ENCODE measurements around the gene VEPH1.

The VEPH1 gene

GRCh38 chr3:157398598-157398997, 104.6 kb downstream of the VEPH1 start:
- Histone ChIP-seq H4K20me1 (ENCODE audit: insufficient read depth, low read length) (no peaks in the 10 kb centered on the region), H3K27me3 (ENCODE audit: insufficient read depth, low read length, poor library complexity) (no peaks in the 10 kb centered on the region), H2AFZ (ENCODE audit: low read depth, low read length) (no peak overlapping the region), H3K27ac (ENCODE audit: low read length) (no peak overlapping the region), H3K9ac (ENCODE audit: low read depth, low read length) (no peak overlapping the region), H3K79me2 (ENCODE audit: insufficient read depth, low read length) (no peaks in the 10 kb centered on the region), H3K4me3 (ENCODE audit: low read depth in 1 of 2, low read length in 2 of 2) (no peak overlapping the region), H3K4me2 (ENCODE audit: insufficient read depth, low read length) (no peak overlapping the region), H3K36me3 (ENCODE audit: insufficient read depth, low read length) (no peaks in the 10 kb centered on the region), H3K9me3 (ENCODE audit: insufficient read depth, low read length, severe bottlenecking) (no peaks in the 10 kb centered on the region), H3K4me1 (ENCODE audit: insufficient read depth, low read length) (no peaks in the 10 kb centered on the region)
- TF ChIP-seq EZH2 (IDR thresholded peaks at IDR 0.05; ENCODE audit: borderline replicate concordance, low read depth, low read length, severe bottlenecking): no peak
- no peak for TF ChIP-seq CTCF (IDR thresholded peaks at IDR 0.05; ENCODE audit: borderline replicate concordance, extremely low read depth, low read length, poor library complexity, severe bottlenecking)
- DNase-seq: no peak
- ATAC-seq (ENCODE audit: insufficient read depth, low read depth): no peak

DNA sequence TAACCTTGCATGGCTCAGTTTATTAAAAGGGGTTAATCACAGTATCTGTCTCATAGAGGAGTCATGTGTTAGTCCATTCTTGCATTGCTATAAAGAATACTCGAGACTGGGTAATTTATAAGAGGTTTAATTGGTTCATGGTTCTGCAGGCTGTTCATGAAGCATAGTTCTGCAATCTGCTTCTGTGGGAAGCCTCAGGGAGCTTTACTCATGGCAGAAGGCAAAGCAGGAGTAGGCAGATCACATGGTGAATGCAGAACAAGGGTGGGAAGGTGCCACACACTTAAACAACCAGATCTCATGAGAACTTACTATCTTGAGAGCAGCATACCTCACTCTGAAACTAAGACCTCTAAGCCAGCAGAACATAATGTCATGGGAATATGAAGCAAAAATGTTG, 108.8 kb downstream of the VEPH1 start:
- no peak overlapping the region for H3K9ac ChIP-seq (ENCODE audit: low read depth, low read length)
- DNase-seq (no peak), ATAC-seq (ENCODE audit: insufficient read depth, low read depth) (no peak)
- no peaks in the 10 kb centered on the region for H3K4me1 ChIP-seq (ENCODE audit: insufficient read depth, low read length)
- TF ChIP-seq EZH2 (IDR thresholded peaks at IDR 0.05; ENCODE audit: borderline replicate concordance, low read depth, low read length, severe bottlenecking) (no peak), CTCF (IDR thresholded peaks at IDR 0.05; ENCODE audit: borderline replicate concordance, extremely low read depth, low read length, poor library complexity, severe bottlenecking) (no peak)
- no peaks in the 10 kb centered on the region for H4K20me1 ChIP-seq (ENCODE audit: insufficient read depth, low read length)
- no peak overlapping the region for H2AFZ ChIP-seq (ENCODE audit: low read depth, low read length)
- no peaks in the 10 kb centered on the region for H3K9me3 ChIP-seq (ENCODE audit: insufficient read depth, low read length, severe bottlenecking)
- H3K36me3 ChIP-seq (ENCODE audit: insufficient read depth, low read length): no peaks in the 10 kb centered on the region
- no peak overlapping the region for H3K4me2 ChIP-seq (ENCODE audit: insufficient read depth, low read length)
- no peaks in the 10 kb centered on the region for H3K27me3 ChIP-seq (ENCODE audit: insufficient read depth, low read length, poor library complexity)
- H3K27ac ChIP-seq (ENCODE audit: low read length): no peak overlapping the region
- no peak overlapping the region for H3K4me3 ChIP-seq (ENCODE audit: low read depth in 1 of 2, low read length in 2 of 2)
- H3K79me2 ChIP-seq (ENCODE audit: insufficient read depth, low read length): no peaks in the 10 kb centered on the region

DNA sequence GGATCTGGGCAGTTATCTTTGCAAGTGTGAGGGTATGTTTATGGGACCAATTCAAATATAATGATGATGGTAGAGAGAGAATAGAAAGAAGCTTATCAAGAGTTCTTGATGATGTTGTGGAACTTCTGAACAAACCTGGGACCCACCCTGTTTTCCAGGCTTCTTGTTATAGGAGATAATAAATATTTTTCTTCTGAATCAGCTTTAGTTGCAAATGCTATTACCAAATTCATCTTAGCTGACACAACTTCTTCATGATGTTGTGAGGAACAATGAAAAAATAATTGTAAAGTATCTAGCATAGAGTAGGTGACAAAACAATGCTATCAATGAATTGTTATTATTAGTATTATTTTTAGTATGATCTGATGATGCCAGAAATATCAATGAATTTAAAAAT, 110.1 kb downstream of the VEPH1 start:
- no peak for TF ChIP-seq EZH2 (IDR thresholded peaks at IDR 0.05; ENCODE audit: borderline replicate concordance, low read depth, low read length, severe bottlenecking)
- no peak for TF ChIP-seq CTCF (IDR thresholded peaks at IDR 0.05; ENCODE audit: borderline replicate concordance, extremely low read depth, low read length, poor library complexity, severe bottlenecking)
- no peak for ATAC-seq (ENCODE audit: insufficient read depth, low read depth)
- Histone ChIP-seq H3K27me3 (ENCODE audit: insufficient read depth, low read length, poor library complexity) (no peaks in the 10 kb centered on the region), H3K9ac (ENCODE audit: low read depth, low read length) (no peak overlapping the region), H3K79me2 (ENCODE audit: insufficient read depth, low read length) (no peaks in the 10 kb centered on the region), H3K4me2 (ENCODE audit: insufficient read depth, low read length) (no peak overlapping the region), H4K20me1 (ENCODE audit: insufficient read depth, low read length) (no peaks in the 10 kb centered on the region), H2AFZ (ENCODE audit: low read depth, low read length) (no peak overlapping the region), H3K36me3 (ENCODE audit: insufficient read depth, low read length) (no peaks in the 10 kb centered on the region), H3K27ac (ENCODE audit: low read length) (no peak overlapping the region), H3K4me3 (ENCODE audit: low read depth in 1 of 2, low read length in 2 of 2) (no peak overlapping the region), H3K4me1 (ENCODE audit: insufficient read depth, low read length) (no peaks in the 10 kb centered on the region), H3K9me3 (ENCODE audit: insufficient read depth, low read length, severe bottlenecking) (no peaks in the 10 kb centered on the region)
- DNase-seq: no peak

GRCh38 chr3:157392104-157392503, 111.1 kb downstream of the VEPH1 start:
- TF ChIP-seq EZH2 (IDR thresholded peaks at IDR 0.05; ENCODE audit: borderline replicate concordance, low read depth, low read length, severe bottlenecking): no peak
- TF ChIP-seq CTCF (IDR thresholded peaks at IDR 0.05; ENCODE audit: borderline replicate concordance, extremely low read depth, low read length, poor library complexity, severe bottlenecking): no peak
- Histone ChIP-seq H3K27ac (ENCODE audit: low read length) (no peak overlapping the region), H3K4me1 (ENCODE audit: insufficient read depth, low read length) (no peaks in the 10 kb centered on the region), H3K79me2 (ENCODE audit: insufficient read depth, low read length) (no peaks in the 10 kb centered on the region), H2AFZ (ENCODE audit: low read depth, low read length) (no peak overlapping the region), H4K20me1 (ENCODE audit: insufficient read depth, low read length) (no peaks in the 10 kb centered on the region), H3K4me3 (ENCODE audit: low read depth in 1 of 2, low read length in 2 of 2) (no peak overlapping the region), H3K36me3 (ENCODE audit: insufficient read depth, low read length) (no peaks in the 10 kb centered on the region), H3K9me3 (ENCODE audit: insufficient read depth, low read length, severe bottlenecking) (no peaks in the 10 kb centered on the region), H3K27me3 (ENCODE audit: insufficient read depth, low read length, poor library complexity) (no peaks in the 10 kb centered on the region), H3K9ac (ENCODE audit: low read depth, low read length) (no peak overlapping the region), H3K4me2 (ENCODE audit: insufficient read depth, low read length) (no peak overlapping the region)
- ATAC-seq (ENCODE audit: insufficient read depth, low read depth): no peak
- no peak for DNase-seq

Measured in DND-41 (cell line).